GM12878 (cell line): ENCODE results near the gene ZG16B. TPM values are rescaled to one million over a fixed set of nuclear protein-coding genes. Genes with fewer than 3 reads are reported as not detected.

Source experiments
- ATAC-seq: fragments of 200-7000 bp; cut with Tn5 transposase; 3 replicates; pipeline ENCODE4 v1.9.1; 2020; ENCODE audit warnings: mild to moderate bottlenecking, moderate library complexity
- BruUV-seq: library from RNA; stranded (reverse); fragments of 400-500 nt; replicated peaks from 2 replicates; lab custom pipeline; 2021; lab: Mats Ljungman, UMichigan
- CTCF ChIA-PET: fragments of 300-600 bp; sonication (Branson Sonifier 250); formaldehyde crosslinking; extraction: SDS; loops from one replicate; lab custom pipeline; 2021; ENCODE audit warnings: inconsistent platforms; lab: Yijun Ruan, JAX
- POLR2A ChIA-PET: fragments of 350-600 bp; formaldehyde crosslinking; extraction: SDS; loops from one replicate; lab custom pipeline; 2021; ENCODE audit warnings: inconsistent platforms; lab: Charles Lee
- RAD21 ChIA-PET: fragments of 300-600 bp; sonication (Branson Sonifier 250); formaldehyde crosslinking; loops from one replicate; lab custom pipeline; 2023; ENCODE audit warnings: antibody characterized with exemption; ENCODE audit not compliant: unreplicated experiment; lab: Charles Lee
- SMC1A ChIA-PET: fragments of 300-600 bp; sonication (Branson Sonifier 250); formaldehyde crosslinking; loops from one replicate; lab custom pipeline; 2023; ENCODE audit not compliant: unreplicated experiment, uncharacterized antibody; lab: Charles Lee
- DNase-seq: peaks from one replicate; pipeline ENCODE4 v3.0.0-alpha.2; 2011; ENCODE audit warnings: low read depth, low spot score
- FAIRE-seq: peaks from 3 replicates; lab custom pipeline; 2011; peaks lifted over from hg19 to GRCh38; lab: Jason Lieb, UNC
- H2AFZ ChIP-seq: 2 replicates; pipeline ENCODE4 v1.6.0; 2011; ENCODE audit warnings: low read depth, low read length, control low read depth; ENCODE audit not compliant: control insufficient read depth
- H3K27ac ChIP-seq: 2 replicates; pipeline ENCODE4 v1.5.1; 2011; ENCODE audit warnings: control low read depth; ENCODE audit not compliant: control insufficient read depth, insufficient read depth
- H3K27me3 ChIP-seq, 2 experiments: replicated peaks in 1 of 2; 2 replicates each; pipeline versions ENCODE4 v1.6.0 to v1.6.1; 2011; ENCODE audit warnings: low read length in 1 of 2; ENCODE audit not compliant: control insufficient read depth in 2 of 2, insufficient read depth in 2 of 2
- H3K36me3 ChIP-seq, 2 experiments: 2 replicates each; pipeline ENCODE4 v1.5.1; 2011; ENCODE audit warnings: low read length in 1 of 2; ENCODE audit not compliant: control insufficient read depth in 2 of 2, insufficient read depth in 2 of 2
- H3K4me1 ChIP-seq: 2 replicates; pipeline ENCODE4 v1.6.1; 2011; ENCODE audit warnings: mild to moderate bottlenecking, low read length, moderate library complexity, mixed read lengths; ENCODE audit not compliant: control insufficient read depth, insufficient read depth
- H3K4me2 ChIP-seq: 2 replicates; pipeline ENCODE4 v1.6.0; 2011; ENCODE audit warnings: control low read depth; ENCODE audit not compliant: control insufficient read depth, insufficient read depth
- H3K4me3 ChIP-seq: fragments of 200-600 bp; sonication (generic); 2 replicates; pipeline ENCODE4 v1.5.1; 2016
- H3K79me2 ChIP-seq: 2 replicates; pipeline ENCODE4 v1.6.0; 2011; ENCODE audit warnings: low read length; ENCODE audit not compliant: control insufficient read depth, insufficient read depth
- H3K9ac ChIP-seq: 2 replicates; pipeline ENCODE4 v1.8.0; 2011; ENCODE audit warnings: low read length, control low read depth, mixed read lengths; ENCODE audit not compliant: control insufficient read depth, insufficient read depth
- H3K9me3 ChIP-seq: replicated peaks from 3 replicates; pipeline ENCODE4 v1.5.1; 2011; ENCODE audit warnings: mild to moderate bottlenecking, low read length; ENCODE audit not compliant: control insufficient read depth, insufficient read depth
- H4K20me1 ChIP-seq: 2 replicates; pipeline ENCODE4 v1.6.0; 2011; ENCODE audit not compliant: control insufficient read depth, insufficient read depth
- ATF7 ChIP-seq: fragments of 450-650 bp; IDR thresholded peaks from 2 replicates; pipeline ENCODE4 v1.6.1; 2016; ENCODE audit warnings: low read depth, mild to moderate bottlenecking
- BMI1 ChIP-seq: fragments of 450-650 bp; IDR thresholded peaks from 2 replicates; pipeline ENCODE4 v1.6.1; 2016; ENCODE audit warnings: mild to moderate bottlenecking, moderate library complexity, borderline replicate concordance
- CBX3 ChIP-seq: fragments of 200-600 bp; sonication (generic); IDR thresholded peaks from 2 replicates; pipeline ENCODE4 v1.6.1; 2016; ENCODE audit warnings: low read depth, borderline replicate concordance
- RCOR1 ChIP-seq: conservative IDR thresholded peaks from 2 replicates; pipeline ENCODE4 v1.6.1; 2012; ENCODE audit warnings: low read depth, low read length, improper control_type of control experiment
- SP1 ChIP-seq: IDR thresholded peaks from one replicate; pipeline ENCODE4 v1.6.1; 2011; ENCODE audit warnings: low read depth, low read length
- TCF12 ChIP-seq: IDR thresholded peaks from 2 replicates; pipeline ENCODE4 v1.6.1; 2011; ENCODE audit warnings: low read depth, mild to moderate bottlenecking, low read length
- WGBS: methylation state at CpG from one replicate; pipeline ENCODE4 v1.1.6; 2016; ENCODE audit warnings: low lambda C conversion rate; ENCODE audit not compliant: insufficient replicate concordance, insufficient coverage; ENCODE audit errors: missing lambda C conversion rate; 5-methylcytosine and 5-hydroxymethylcytosine counted together
- in situ Hi-C: fragments of 300-500 bp; cut with MboI; formaldehyde crosslinking; loops from 9 replicates; pipeline ENCODE4 v1.14.3; 2018; ENCODE audit warnings: mixed read lengths
- intact Hi-C: fragments of 100-400 bp; cut with micrococcal nuclease; formaldehyde crosslinking; loops from one replicate; pipeline ENCODE4 v1.14.2; 2022; ENCODE audit not compliant: unreplicated experiment
- polyA plus RNA-seq, 11 experiments: library from polyadenylated mRNA; depleted of rRNA in 4 of 11; unstranded in 6 of 11; stranded (reverse) in 5 of 11; fragments of >200 nt; fragmentation: Nextera tagmentation in 4 of 11; fragmentation: Illumina TruSeq in 1 of 11; extraction: Ambion mirVana in 4 of 11; extraction: Trizol in 1 of 11; gene quantifications; 1 replicate in 1 of 11; 2 replicates in 10 of 11; pipeline versions ENCODE4 v1.2.1 to v1.2.3, GENCODE V29; 2011 to 2016; ENCODE audit warnings: inconsistent platforms in 2 of 11, missing spikeins in 2 of 11, low read depth in 1 of 11
- total RNA-seq, 4 experiments: library from RNA; depleted of rRNA in 3 of 4; stranded (reverse); fragments of >200 nt in 3 of 4; fragmentation: Illumina TruSeq in 1 of 4; extraction: Trizol in 1 of 4; gene quantifications; 2 replicates each; pipeline versions ENCODE4 v1.2.1 to v1.2.3, GENCODE V29; 2013 to 2021
- TF ChIP-seq, protein P1 (sequence below): fragments of 450-650 bp; IDR thresholded peaks from 2 replicates; pipeline ENCODE4 v1.6.1; 2017; ENCODE audit warnings: mild to moderate bottlenecking, moderate library complexity
- TF ChIP-seq, protein P2 (sequence below): IDR thresholded peaks from 2 replicates; pipeline ENCODE4 v1.6.1; 2012; ENCODE audit warnings: mild to moderate bottlenecking, low read depth, low read length
- TF ChIP-seq, protein P3 (sequence below): fragments of 450-650 bp; IDR thresholded peaks from 2 replicates; pipeline ENCODE4 v1.6.1; 2017; ENCODE audit warnings: low read depth, mild to moderate bottlenecking, moderate library complexity
- TF ChIP-seq, protein P4 (sequence below): fragments of 450-650 bp; IDR thresholded peaks from 2 replicates; pipeline ENCODE4 v1.6.1; 2017; ENCODE audit warnings: mild to moderate bottlenecking, moderate library complexity

ZG16B gene
- total and polyA plus RNA-seq, 10 of the 15 experiments (the other 5 are each of a cell fraction or from before 2014, with no cell fraction given), result 1.00 to 11.6 (median 5.8) TPM

DNA sequence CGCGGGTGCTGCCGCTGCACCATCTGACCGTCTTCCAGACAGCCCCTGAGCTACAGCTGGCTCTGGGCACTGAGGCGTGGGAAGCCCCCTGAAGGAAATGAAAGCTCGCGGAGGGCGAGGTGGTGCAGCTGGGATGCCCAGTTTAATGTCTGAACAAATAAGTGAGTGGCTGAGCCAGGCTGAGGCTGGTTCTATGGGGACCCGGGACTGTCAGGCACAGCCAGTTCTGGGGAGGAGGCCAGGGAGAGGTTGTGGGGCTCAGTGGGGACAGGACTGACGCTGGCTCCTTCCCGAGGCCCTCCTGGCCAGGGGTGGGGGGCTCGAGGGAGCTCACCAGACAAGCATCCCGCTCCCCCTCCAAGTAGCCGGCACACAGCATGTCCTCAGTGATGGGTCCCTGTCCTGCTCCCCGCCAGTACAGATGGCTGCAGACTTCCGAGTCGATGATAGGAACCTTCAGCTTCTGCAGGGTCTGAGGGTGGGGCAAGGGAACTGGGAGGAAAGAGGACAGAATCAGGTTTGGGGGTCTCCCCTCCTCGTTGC is 23.5 kb downstream of the ZG16B start:
- ChIA-PET POLR2A (no interaction called here), SMC1A (no interaction called here)
- TF ChIP-seq, protein P1, sequence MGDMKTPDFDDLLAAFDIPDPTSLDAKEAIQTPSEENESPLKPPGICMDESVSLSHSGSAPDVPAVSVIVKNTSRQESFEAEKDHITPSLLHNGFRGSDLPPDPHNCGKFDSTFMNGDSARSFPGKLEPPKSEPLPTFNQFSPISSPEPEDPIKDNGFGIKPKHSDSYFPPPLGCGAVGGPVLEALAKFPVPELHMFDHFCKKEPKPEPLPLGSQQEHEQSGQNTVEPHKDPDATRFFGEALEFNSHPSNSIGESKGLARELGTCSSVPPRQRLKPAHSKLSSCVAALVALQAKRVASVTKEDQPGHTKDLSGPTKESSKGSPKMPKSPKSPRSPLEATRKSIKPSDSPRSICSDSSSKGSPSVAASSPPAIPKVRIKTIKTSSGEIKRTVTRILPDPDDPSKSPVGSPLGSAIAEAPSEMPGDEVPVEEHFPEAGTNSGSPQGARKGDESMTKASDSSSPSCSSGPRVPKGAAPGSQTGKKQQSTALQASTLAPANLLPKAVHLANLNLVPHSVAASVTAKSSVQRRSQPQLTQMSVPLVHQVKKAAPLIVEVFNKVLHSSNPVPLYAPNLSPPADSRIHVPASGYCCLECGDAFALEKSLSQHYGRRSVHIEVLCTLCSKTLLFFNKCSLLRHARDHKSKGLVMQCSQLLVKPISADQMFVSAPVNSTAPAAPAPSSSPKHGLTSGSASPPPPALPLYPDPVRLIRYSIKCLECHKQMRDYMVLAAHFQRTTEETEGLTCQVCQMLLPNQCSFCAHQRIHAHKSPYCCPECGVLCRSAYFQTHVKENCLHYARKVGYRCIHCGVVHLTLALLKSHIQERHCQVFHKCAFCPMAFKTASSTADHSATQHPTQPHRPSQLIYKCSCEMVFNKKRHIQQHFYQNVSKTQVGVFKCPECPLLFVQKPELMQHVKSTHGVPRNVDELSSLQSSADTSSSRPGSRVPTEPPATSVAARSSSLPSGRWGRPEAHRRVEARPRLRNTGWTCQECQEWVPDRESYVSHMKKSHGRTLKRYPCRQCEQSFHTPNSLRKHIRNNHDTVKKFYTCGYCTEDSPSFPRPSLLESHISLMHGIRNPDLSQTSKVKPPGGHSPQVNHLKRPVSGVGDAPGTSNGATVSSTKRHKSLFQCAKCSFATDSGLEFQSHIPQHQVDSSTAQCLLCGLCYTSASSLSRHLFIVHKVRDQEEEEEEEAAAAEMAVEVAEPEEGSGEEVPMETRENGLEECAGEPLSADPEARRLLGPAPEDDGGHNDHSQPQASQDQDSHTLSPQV, result no peak
- TF ChIP-seq RCOR1, result no peak
- TF ChIP-seq, protein P2, sequence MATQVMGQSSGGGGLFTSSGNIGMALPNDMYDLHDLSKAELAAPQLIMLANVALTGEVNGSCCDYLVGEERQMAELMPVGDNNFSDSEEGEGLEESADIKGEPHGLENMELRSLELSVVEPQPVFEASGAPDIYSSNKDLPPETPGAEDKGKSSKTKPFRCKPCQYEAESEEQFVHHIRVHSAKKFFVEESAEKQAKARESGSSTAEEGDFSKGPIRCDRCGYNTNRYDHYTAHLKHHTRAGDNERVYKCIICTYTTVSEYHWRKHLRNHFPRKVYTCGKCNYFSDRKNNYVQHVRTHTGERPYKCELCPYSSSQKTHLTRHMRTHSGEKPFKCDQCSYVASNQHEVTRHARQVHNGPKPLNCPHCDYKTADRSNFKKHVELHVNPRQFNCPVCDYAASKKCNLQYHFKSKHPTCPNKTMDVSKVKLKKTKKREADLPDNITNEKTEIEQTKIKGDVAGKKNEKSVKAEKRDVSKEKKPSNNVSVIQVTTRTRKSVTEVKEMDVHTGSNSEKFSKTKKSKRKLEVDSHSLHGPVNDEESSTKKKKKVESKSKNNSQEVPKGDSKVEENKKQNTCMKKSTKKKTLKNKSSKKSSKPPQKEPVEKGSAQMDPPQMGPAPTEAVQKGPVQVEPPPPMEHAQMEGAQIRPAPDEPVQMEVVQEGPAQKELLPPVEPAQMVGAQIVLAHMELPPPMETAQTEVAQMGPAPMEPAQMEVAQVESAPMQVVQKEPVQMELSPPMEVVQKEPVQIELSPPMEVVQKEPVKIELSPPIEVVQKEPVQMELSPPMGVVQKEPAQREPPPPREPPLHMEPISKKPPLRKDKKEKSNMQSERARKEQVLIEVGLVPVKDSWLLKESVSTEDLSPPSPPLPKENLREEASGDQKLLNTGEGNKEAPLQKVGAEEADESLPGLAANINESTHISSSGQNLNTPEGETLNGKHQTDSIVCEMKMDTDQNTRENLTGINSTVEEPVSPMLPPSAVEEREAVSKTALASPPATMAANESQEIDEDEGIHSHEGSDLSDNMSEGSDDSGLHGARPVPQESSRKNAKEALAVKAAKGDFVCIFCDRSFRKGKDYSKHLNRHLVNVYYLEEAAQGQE, result no peak
- TF ChIP-seq BMI1, result no peak
- no peak for TF ChIP-seq TCF12
- TF ChIP-seq, protein P3, sequence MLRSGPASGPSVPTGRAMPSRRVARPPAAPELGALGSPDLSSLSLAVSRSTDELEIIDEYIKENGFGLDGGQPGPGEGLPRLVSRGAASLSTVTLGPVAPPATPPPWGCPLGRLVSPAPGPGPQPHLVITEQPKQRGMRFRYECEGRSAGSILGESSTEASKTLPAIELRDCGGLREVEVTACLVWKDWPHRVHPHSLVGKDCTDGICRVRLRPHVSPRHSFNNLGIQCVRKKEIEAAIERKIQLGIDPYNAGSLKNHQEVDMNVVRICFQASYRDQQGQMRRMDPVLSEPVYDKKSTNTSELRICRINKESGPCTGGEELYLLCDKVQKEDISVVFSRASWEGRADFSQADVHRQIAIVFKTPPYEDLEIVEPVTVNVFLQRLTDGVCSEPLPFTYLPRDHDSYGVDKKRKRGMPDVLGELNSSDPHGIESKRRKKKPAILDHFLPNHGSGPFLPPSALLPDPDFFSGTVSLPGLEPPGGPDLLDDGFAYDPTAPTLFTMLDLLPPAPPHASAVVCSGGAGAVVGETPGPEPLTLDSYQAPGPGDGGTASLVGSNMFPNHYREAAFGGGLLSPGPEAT, result no peak
- no peak for TF ChIP-seq CBX3
- TF ChIP-seq ATF7, result no peak
- TF ChIP-seq, protein P4, sequence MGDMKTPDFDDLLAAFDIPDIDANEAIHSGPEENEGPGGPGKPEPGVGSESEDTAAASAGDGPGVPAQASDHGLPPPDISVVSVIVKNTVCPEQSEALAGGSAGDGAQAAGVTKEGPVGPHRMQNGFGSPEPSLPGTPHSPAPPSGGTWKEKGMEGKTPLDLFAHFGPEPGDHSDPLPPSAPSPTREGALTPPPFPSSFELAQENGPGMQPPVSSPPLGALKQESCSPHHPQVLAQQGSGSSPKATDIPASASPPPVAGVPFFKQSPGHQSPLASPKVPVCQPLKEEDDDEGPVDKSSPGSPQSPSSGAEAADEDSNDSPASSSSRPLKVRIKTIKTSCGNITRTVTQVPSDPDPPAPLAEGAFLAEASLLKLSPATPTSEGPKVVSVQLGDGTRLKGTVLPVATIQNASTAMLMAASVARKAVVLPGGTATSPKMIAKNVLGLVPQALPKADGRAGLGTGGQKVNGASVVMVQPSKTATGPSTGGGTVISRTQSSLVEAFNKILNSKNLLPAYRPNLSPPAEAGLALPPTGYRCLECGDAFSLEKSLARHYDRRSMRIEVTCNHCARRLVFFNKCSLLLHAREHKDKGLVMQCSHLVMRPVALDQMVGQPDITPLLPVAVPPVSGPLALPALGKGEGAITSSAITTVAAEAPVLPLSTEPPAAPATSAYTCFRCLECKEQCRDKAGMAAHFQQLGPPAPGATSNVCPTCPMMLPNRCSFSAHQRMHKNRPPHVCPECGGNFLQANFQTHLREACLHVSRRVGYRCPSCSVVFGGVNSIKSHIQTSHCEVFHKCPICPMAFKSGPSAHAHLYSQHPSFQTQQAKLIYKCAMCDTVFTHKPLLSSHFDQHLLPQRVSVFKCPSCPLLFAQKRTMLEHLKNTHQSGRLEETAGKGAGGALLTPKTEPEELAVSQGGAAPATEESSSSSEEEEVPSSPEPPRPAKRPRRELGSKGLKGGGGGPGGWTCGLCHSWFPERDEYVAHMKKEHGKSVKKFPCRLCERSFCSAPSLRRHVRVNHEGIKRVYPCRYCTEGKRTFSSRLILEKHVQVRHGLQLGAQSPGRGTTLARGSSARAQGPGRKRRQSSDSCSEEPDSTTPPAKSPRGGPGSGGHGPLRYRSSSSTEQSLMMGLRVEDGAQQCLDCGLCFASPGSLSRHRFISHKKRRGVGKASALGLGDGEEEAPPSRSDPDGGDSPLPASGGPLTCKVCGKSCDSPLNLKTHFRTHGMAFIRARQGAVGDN, result no peak
- TF ChIP-seq SP1, result no peak

More for the DNA sequence above, 23.5 kb downstream of the ZG16B start:
- no peak overlapping the region for H3K4me3 ChIP-seq
- no peak overlapping the region for H2AFZ ChIP-seq
- no peak overlapping the region for H3K9ac ChIP-seq
- H3K4me2 ChIP-seq, result no peak overlapping the region
- no peak for FAIRE-seq
- no peaks in the 10 kb centered on the region for H3K36me3 ChIP-seq
- WGBS, result 57% methylated on average over 17 of the region's 18 CpGs
- H3K4me1 ChIP-seq, result no peaks in the 10 kb centered on the region
- H3K9me3 ChIP-seq, result peaks cover 3% of the 10 kb centered on the region; the same call in 2 of the 3 replicates
- intact Hi-C loops (loop anchor here (10.0 kb wide), 1 partner anchor 49 kb away; no protein-coding TSS in a partner anchor), in situ Hi-C loops (no loop called here)
- ChIA-PET CTCF (interaction anchor here (0.7 to 1.4 kb wide), 2 partner anchors 14 to 66 kb away, joined by 3 read pairs; no protein-coding TSS in a partner anchor), RAD21 (no interaction called here)
- H4K20me1 ChIP-seq, result no peaks in the 10 kb centered on the region
- H3K27me3 ChIP-seq, result no peaks in the 10 kb centered on the region; a peak in 1 of 4 replicates
- no peak for DNase-seq
- no peak for ATAC-seq
- H3K79me2 ChIP-seq, result no peaks in the 10 kb centered on the region
- no TSS peak for BruUV-seq
- no peak overlapping the region for H3K27ac ChIP-seq
